ENCODE results near the gene KIT. TPM values are rescaled to one million over a fixed set of nuclear protein-coding genes. Genes with fewer than 3 reads are reported as not detected.
"Not testable (repeated sequence)": the region's sequence is repeated elsewhere in the genome, so short reads cannot be mapped to it uniquely, and the experiment has no call there.

Gene KIT
- total RNA-seq (26.2 TPM), polyA plus RNA-seq (11.7 TPM)

DNA sequence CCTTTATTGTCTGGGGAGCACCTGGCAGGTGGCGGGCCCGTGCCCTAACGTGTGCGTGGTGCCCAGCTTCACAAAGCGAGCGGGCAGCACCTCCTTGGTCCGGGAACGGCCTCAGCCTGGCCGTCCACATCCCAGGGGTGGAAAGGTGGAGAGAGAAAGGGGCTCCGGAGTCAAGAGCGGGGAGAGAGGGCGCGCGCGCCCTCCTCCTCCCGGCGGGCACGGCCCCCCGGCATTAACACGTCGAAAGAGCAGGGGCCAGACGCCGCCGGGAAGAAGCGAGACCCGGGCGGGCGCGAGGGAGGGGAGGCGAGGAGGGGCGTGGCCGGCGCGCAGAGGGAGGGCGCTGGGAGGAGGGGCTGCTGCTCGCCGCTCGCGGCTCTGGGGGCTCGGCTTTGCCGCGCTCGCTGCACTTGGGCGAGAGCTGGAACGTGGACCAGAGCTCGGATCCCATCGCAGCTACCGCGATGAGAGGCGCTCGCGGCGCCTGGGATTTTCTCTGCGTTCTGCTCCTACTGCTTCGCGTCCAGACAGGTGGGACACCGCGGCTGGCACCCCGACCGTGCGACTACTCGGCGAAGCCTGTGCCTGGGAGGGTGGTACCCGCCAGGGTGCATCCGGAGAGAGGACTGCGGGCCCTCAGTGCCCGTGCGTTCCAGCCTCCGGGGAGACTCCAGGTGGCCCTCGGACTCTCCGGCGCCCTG lies at the start of gene KIT:
TSS of gene KIT (plus strand) at position 407 of the 701 bp plus-strand sequence. CDS start at position 465, 58 bp downstream.
- H3K4me1 ChIP-seq (ENCODE audit: insufficient read depth), result no peaks in the 10 kb centered on the region
- peak within 1 kb of the TSS; percentile 56 for H3K4me3 ChIP-seq (ENCODE audit: low read depth, low read length)
- peak; percentile 25 for DNase-seq (ENCODE audit: extremely low spot score)
- WGBS, result under 1% methylated on average over 72 of the region's 72 CpGs
- no peaks in the 10 kb centered on the region for H3K36me3 ChIP-seq (ENCODE audit: insufficient read depth)
- peak within 1 kb of the TSS; percentile 45 for H3K27ac ChIP-seq (ENCODE audit: low read depth)

DNA sequence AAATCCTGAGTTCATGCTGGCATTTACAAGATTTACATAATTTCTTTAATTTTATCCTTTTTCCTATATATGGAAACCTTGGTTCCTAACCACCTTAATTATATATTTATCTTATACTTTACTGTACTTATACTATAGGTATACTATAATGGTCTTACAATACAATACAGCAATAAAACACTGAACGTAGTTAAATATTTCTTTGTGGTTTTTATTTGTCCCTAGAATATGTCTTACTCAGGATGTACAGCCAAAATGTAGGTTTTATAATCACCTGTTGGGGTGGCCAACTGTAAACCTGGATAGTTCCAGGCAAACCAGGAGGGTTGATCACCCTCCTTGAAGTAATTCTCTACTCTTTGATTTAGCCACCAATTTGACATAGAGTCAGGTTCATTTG lies 48.4 kb upstream of the KIT start:
- H3K27ac ChIP-seq (ENCODE audit: low read depth), result no peak overlapping the region
- no peaks in the 10 kb centered on the region for H3K36me3 ChIP-seq (ENCODE audit: insufficient read depth)
- 82% methylated on average over 1 of the region's 1 CpG for WGBS
- no peak overlapping the region for H3K4me3 ChIP-seq (ENCODE audit: low read depth, low read length)
- no peaks in the 10 kb centered on the region for H3K4me1 ChIP-seq (ENCODE audit: insufficient read depth)
- no peak for DNase-seq (ENCODE audit: extremely low spot score)

DNA sequence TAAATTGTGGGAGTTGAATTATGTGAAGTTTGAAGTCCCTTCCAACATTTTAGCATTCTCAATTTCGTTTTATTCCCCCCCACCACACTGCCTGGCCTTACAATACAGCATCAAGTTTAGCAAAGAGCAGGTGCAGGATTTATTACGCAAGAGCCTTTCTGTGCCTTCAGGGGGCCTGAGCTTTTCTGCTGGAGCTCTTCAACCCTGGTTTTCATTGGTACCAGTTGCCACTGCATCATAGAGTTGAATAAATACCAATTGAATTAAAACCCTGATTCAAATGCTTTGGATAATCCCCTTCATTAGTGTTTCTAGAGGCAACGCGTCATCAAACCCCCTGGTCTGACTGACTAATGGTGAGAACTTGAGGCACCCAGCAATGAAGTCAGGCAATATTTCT lies 43.6 kb upstream of the KIT start:
- 81% methylated on average over 4 of the region's 4 CpGs for WGBS
- no peaks in the 10 kb centered on the region for H3K36me3 ChIP-seq (ENCODE audit: insufficient read depth)
- H3K4me1 ChIP-seq (ENCODE audit: insufficient read depth), result no peaks in the 10 kb centered on the region
- no peak for DNase-seq (ENCODE audit: extremely low spot score)
- H3K27ac ChIP-seq (ENCODE audit: low read depth), result no peak overlapping the region
- H3K4me3 ChIP-seq (ENCODE audit: low read depth, low read length), result no peak overlapping the region

DNA sequence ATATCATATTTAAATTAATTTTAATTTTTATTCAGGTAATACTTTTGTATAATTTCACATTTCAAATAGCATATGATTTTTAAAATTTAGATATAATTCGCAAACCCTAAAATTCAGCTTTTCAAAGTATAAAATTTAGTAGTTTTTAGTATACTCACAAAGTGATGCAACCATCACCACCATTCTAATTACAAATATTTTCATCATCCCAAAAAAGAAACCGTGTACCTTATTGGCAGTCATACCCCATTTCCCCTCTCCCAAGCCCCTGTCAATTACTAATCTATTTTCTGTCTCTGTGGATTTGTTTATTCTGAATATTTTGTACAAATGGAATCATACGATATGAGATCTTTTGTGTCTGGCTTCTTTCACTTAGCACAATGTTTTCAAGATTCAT lies 37.0 kb upstream of the KIT start:
- H3K36me3 ChIP-seq (ENCODE audit: insufficient read depth), result no peaks in the 10 kb centered on the region
- no peak overlapping the region for H3K27ac ChIP-seq (ENCODE audit: low read depth)
- no peak overlapping the region for H3K4me3 ChIP-seq (ENCODE audit: low read depth, low read length)
- H3K4me1 ChIP-seq (ENCODE audit: insufficient read depth), result no peaks in the 10 kb centered on the region
- WGBS, result 92% methylated on average over 3 of the region's 3 CpGs
- DNase-seq (ENCODE audit: extremely low spot score), result no peak

DNA sequence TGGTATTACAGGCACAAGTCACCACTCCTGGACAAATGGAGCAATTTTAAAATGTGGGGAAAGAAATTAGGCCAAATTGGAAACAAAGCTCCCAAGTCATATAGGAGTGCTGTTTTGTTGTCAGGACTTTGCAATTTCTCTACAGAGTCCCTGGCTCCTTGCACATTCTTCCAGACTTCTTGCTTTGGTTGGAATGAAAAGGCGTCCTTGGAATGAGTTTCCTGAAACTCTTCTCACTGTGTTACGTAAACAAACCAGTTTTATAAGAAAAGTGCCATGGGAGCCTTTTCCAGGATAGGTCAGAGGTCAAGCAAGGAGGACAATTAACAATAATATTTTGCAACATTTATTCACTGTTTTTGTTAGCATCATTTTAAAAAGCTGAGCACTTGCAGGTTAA lies 32.4 kb upstream of the KIT start:
- no peaks in the 10 kb centered on the region for H3K4me1 ChIP-seq (ENCODE audit: insufficient read depth)
- no peaks in the 10 kb centered on the region for H3K36me3 ChIP-seq (ENCODE audit: insufficient read depth)
- H3K4me3 ChIP-seq (ENCODE audit: low read depth, low read length), result no peak overlapping the region
- no peak for DNase-seq (ENCODE audit: extremely low spot score)
- H3K27ac ChIP-seq (ENCODE audit: low read depth), result no peak overlapping the region
- WGBS, result 40% methylated on average over 2 of the region's 2 CpGs

DNA sequence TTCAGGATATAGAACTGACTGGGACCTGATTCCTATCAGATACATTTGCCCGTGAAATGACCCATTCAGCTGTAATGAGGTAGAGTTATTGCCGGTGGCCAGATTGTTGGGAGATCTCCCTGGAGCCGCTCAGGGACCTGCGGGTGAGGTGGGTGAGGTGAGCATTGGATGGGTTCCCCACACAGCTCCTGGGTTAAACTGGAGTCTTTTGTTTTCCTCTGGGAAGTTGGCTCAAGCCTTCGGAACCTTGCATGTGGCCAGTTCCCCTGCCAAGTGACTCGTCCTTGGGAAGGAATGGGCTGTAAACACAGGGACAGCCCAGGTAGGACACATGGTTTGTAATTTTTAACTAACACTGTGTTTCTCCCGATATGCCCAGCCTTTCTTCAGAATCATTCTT lies 31.6 kb upstream of the KIT start:
- 62% methylated on average over 7 of the region's 7 CpGs for WGBS
- no peak for DNase-seq (ENCODE audit: extremely low spot score)

DNA sequence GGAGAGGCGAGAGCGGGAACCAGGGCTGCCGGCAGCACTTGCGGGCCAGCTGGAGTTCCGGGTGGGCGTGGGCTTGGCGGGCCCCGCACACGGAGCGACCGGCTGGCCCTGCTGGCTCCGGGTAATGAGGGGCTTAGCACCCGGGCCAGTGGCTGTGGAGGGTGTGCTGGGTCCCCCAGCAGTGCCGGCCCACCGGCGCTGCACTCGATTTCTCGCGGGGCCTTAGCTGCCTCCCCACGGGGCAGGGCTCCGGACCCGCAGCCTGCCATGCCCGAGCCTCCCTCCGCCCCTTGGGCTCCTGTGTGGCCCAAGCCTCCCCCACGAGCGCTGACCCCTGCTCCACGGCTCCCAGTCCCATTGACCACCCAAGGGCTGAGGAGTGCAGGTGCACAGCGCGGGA lies 25.2 kb upstream of the KIT start:
- Histone ChIP-seq H3K4me3 (ENCODE audit: low read depth, low read length) (no peak overlapping the region), H3K36me3 (ENCODE audit: insufficient read depth) (no peaks in the 10 kb centered on the region), H3K27ac (ENCODE audit: low read depth) (no peak overlapping the region), H3K4me1 (ENCODE audit: insufficient read depth) (no peaks in the 10 kb centered on the region)
- no peak for DNase-seq (ENCODE audit: extremely low spot score)
- 97% methylated on average over 29 of the region's 29 CpGs for WGBS

More for the DNA sequence above, 31.6 kb upstream of the KIT start:
- H3K36me3 ChIP-seq (ENCODE audit: insufficient read depth), result no peaks in the 10 kb centered on the region
- no peaks in the 10 kb centered on the region for H3K4me1 ChIP-seq (ENCODE audit: insufficient read depth)
- H3K27ac ChIP-seq (ENCODE audit: low read depth), result no peak overlapping the region
- H3K4me3 ChIP-seq (ENCODE audit: low read depth, low read length), result no peak overlapping the region

DNA sequence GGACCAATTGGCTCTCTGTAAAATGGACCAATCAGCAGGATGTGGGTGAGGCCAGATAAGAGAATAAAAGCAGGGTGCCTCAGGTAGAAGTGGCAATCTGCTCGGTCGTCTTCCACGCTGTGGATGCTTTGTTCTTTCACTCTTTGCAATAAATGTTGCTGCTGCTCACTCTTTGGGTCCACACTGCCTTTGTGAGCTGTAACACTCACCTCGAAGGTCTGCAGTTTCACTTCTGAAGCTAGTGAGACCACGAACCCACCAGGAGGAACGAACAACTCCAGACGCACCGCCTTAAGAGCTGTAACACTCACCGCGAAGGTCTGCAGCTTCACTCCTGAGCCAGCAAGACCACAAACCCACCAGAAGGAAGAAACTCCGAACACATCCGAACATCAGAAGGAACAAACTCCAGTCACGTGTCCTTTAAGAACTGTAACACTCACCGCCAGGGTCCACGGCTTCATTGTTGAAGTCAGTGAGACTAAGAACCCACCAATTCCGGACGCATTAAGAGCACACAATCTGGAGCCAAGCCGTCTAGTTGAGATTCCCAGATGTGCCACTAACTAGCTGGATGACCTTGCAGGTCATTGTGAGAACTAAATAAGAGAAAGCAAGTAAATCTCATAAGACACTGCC lies 24.5 kb upstream of the KIT start:
- 85% methylated on average over 18 of the region's 18 CpGs for WGBS

DNA sequence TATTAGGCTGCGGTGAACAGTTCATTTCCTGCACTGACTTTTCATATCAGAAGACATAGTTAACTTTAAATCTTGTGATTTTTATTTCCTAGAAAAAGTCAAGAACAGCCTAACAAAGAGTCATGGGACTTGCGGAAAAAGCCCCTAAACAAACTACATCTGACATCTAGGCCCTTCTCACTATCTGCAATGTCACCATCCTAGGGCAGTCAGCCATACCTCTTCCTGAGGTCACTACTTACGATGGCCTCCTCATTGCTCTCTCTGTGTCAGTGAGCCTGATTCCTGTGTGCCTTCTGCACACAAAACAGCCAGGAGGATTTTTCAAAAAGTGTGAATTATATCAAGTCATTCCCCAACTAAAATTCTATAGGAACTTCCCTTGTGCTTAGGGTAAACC lies 22.4 kb upstream of the KIT start:
- WGBS, result 73% methylated on average over 3 of the region's 3 CpGs
- DNase-seq (ENCODE audit: extremely low spot score), result no peak
- Histone ChIP-seq H3K27ac (ENCODE audit: low read depth) (no peak overlapping the region), H3K36me3 (ENCODE audit: insufficient read depth) (no peaks in the 10 kb centered on the region), H3K4me1 (ENCODE audit: insufficient read depth) (no peaks in the 10 kb centered on the region), H3K4me3 (ENCODE audit: low read depth, low read length) (no peak overlapping the region)

More for the DNA sequence above, 24.5 kb upstream of the KIT start:
- not testable (repeated sequence) for H3K4me1 ChIP-seq (ENCODE audit: insufficient read depth); H3K27ac ChIP-seq (ENCODE audit: low read depth); H3K4me3 ChIP-seq (ENCODE audit: low read depth, low read length); H3K36me3 ChIP-seq (ENCODE audit: insufficient read depth); DNase-seq (ENCODE audit: extremely low spot score)

DNA sequence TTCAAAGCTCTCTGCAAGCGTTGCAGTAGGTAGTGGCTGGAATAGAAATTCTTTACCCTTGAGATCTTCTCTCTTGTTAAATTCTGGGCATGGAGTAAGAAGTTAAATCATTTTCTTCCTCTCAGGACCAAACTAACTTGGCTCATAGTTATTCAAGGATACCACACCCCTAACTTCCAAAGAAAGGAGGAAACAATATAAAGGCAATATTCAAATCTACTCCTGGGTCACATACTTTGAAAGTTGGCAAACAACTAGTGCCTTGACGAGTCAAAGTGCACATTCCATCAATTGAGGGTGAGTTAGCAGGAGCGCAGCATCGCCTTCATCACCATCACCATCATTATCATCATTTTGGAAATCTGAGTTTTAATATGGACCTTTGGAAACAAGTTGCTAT lies 20.4 kb upstream of the KIT start:
- no peak for DNase-seq (ENCODE audit: extremely low spot score)
- WGBS, result 73% methylated on average over 4 of the region's 4 CpGs
- no peak overlapping the region for H3K4me3 ChIP-seq (ENCODE audit: low read depth, low read length)
- H3K27ac ChIP-seq (ENCODE audit: low read depth), result no peak overlapping the region
- no peaks in the 10 kb centered on the region for H3K4me1 ChIP-seq (ENCODE audit: insufficient read depth)
- no peaks in the 10 kb centered on the region for H3K36me3 ChIP-seq (ENCODE audit: insufficient read depth)

DNA sequence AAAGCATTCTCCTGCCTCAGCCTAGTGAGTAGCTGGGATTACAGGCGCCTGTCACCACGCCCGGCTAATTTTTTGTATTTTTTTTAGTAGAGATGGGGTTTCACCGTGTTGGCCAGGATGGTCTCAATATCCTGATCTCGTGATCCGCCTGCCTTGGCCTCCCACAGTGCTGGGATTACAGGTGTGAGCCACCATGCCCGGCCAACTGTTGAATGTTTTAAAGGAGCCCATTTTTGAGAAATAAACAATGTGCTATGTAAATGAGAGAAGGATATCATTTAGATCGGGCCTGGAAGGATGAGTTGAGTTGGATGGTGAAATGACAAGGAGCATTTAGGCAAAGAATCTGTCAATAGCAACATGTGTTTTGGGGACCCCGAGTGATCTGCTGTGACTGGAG lies 16.7 kb upstream of the KIT start:
- not testable (repeated sequence) for H3K27ac ChIP-seq (ENCODE audit: low read depth); H3K4me1 ChIP-seq (ENCODE audit: insufficient read depth); DNase-seq (ENCODE audit: extremely low spot score); H3K4me3 ChIP-seq (ENCODE audit: low read depth, low read length); H3K36me3 ChIP-seq (ENCODE audit: insufficient read depth)
- 94% methylated on average over 9 of the region's 9 CpGs for WGBS

DNA sequence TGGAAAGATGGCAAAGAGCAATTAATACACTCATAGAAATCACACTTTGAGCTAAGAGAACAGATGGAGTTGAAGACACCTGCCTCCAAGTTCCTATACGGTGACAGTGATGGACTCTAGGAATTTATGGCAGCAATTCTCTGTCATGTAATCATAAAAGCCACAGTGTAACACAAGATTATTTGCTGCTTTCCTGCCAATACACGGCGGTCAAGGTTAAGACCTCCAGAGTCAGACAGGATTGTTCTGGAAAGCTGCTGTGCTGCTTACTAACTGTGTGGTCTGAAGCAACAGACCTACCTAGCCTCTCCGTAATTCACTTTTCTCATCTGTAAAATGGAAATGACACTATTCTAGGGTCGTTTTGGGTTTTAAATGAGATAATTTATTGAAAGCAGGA lies 14.6 kb upstream of the KIT start:
- H3K4me1 ChIP-seq (ENCODE audit: insufficient read depth), result no peaks in the 10 kb centered on the region
- 42% methylated on average over 5 of the region's 5 CpGs for WGBS
- H3K36me3 ChIP-seq (ENCODE audit: insufficient read depth), result no peaks in the 10 kb centered on the region
- no peak overlapping the region for H3K27ac ChIP-seq (ENCODE audit: low read depth)
- DNase-seq (ENCODE audit: extremely low spot score), result no peak
- no peak overlapping the region for H3K4me3 ChIP-seq (ENCODE audit: low read depth, low read length)

DNA sequence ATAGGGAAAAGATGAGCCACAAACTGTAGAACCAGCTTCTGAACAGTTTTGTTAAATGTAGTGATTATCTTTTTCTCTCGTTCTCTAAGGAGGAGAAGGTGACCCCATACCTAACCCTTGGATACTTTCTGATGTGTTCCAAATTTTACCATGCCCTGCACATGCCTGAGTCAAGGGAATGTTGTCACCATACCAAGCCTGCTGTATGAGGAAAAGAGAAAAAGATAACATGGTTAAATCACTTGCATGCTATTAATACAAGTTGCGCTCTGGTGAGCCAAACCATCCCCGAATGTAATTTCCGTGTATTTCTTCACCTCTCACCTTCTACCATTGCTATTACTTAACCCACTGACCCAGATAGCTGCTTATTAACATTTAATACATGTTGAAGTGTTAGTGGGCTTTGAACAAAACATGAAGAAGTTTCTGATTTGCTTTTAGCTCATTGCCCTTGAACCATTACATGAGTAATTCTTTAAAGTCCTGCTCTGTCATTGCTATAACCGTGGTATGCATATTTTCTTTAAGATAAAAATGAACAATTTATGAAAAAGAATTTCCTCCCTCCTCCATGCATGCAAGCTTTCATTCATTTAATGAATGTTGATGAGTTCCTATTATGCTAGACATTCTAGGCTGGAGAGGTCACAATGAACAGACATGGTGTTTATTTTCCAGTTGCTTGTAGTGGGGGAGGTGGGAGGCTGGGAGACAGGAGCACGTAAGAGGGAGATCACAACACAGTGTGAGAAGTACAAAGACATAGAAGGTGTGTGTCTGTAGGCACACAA lies 13.6 kb upstream of the KIT start:
- Histone ChIP-seq H3K4me3 (ENCODE audit: low read depth, low read length) (no peak overlapping the region), H3K36me3 (ENCODE audit: insufficient read depth) (no peaks in the 10 kb centered on the region), H3K27ac (ENCODE audit: low read depth) (no peak overlapping the region), H3K4me1 (ENCODE audit: insufficient read depth) (no peaks in the 10 kb centered on the region)
- 69% methylated on average over 6 of the region's 6 CpGs for WGBS
- DNase-seq (ENCODE audit: extremely low spot score), result no peak

DNA sequence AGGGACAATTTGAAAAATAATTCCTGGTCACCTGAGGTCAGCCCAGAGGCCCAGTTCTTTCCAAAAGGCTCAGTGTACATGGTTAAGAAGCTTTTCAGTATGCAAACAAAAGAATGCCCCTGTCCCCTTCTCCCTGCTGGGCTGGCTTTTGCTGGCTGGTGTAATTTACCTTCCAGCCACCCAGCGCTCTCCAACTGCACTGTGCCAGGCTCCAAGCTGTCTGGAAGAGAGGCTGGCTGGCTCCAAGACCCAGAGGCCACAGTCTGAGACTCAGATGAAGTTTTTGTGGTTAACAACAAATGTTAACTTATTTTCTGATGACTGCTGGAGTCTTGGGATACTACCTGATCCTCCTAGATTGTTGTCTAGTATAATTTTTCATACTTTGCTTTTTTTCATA lies 11.9 kb upstream of the KIT start:
- Histone ChIP-seq H3K4me3 (ENCODE audit: low read depth, low read length) (no peak overlapping the region), H3K27ac (ENCODE audit: low read depth) (no peak overlapping the region), H3K36me3 (ENCODE audit: insufficient read depth) (no peaks in the 10 kb centered on the region), H3K4me1 (ENCODE audit: insufficient read depth) (no peaks in the 10 kb centered on the region)
- 82% methylated on average over 1 of the region's 1 CpG for WGBS
- no peak for DNase-seq (ENCODE audit: extremely low spot score)
